ENCODE measurements around the gene TTC7B.

The TTC7B gene

DNA sequence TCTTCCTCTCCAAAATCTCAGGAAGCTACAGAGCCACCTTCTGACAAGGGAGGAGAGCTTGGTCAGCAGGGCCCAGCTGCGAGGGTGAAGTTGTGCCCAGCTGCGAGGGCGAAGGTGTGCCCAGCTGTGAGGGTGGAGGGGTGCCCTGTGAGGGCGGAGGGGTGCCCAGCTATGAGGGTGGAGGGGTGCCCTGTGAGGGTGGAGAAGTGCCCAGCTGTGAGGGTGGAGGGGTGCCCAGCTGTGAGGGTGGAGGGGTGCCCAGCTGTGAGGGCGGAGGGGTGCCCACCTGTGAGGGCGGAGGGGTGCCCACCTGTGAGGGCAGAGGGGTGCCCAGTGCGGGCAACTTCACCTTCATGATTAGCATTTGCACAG lies 20.4 kb upstream of the TTC7B start:
- no peak for DNase-seq (ENCODE audit: low read depth)
- no peak overlapping the region for H3K4me3 ChIP-seq (ENCODE audit: low read depth, low read length)
- TF ChIP-seq, protein P1, sequence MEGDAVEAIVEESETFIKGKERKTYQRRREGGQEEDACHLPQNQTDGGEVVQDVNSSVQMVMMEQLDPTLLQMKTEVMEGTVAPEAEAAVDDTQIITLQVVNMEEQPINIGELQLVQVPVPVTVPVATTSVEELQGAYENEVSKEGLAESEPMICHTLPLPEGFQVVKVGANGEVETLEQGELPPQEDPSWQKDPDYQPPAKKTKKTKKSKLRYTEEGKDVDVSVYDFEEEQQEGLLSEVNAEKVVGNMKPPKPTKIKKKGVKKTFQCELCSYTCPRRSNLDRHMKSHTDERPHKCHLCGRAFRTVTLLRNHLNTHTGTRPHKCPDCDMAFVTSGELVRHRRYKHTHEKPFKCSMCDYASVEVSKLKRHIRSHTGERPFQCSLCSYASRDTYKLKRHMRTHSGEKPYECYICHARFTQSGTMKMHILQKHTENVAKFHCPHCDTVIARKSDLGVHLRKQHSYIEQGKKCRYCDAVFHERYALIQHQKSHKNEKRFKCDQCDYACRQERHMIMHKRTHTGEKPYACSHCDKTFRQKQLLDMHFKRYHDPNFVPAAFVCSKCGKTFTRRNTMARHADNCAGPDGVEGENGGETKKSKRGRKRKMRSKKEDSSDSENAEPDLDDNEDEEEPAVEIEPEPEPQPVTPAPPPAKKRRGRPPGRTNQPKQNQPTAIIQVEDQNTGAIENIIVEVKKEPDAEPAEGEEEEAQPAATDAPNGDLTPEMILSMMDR (IDR thresholded peaks at IDR 0.05; ENCODE audit: low read depth, low read length) = no peak
- TF ChIP-seq POLR2A (IDR thresholded peaks at IDR 0.05; ENCODE audit: extremely low read depth, insufficient read length) (no peak), MYC (IDR thresholded peaks at IDR 0.05; ENCODE audit: low read depth, low read length) (no peak)
- TF ChIP-seq, protein P2, sequence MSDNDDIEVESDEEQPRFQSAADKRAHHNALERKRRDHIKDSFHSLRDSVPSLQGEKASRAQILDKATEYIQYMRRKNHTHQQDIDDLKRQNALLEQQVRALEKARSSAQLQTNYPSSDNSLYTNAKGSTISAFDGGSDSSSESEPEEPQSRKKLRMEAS (IDR thresholded peaks at IDR 0.05; ENCODE audit: low read depth, low read length) = no peak

DNA sequence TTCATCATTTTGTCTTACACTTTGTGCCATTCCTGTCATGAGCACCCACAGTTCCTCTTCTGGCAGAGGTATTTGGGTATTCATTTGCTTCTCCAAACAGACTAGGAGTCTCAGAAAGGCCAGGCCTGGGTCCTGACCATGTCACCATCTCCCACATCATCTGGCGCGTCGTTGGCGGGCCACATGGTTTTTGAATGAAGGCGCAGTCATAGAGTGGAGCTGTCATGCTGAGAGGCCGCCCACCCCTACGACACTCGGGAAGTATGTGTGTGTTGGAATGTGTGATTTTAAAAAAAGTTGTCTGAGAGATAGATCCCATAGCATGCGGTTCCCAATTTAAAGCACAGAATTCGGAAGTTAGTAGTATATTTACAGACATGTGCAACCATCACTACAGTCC lies 15.6 kb upstream of the TTC7B start:
- DNase-seq (ENCODE audit: low read depth) = no peak
- TF ChIP-seq MYC (IDR thresholded peaks at IDR 0.05; ENCODE audit: low read depth, low read length) = no peak
- TF ChIP-seq, protein P1 (IDR thresholded peaks at IDR 0.05; ENCODE audit: low read depth, low read length) = no peak
- TF ChIP-seq, protein P2 (IDR thresholded peaks at IDR 0.05; ENCODE audit: low read depth, low read length) = no peak
- TF ChIP-seq POLR2A (IDR thresholded peaks at IDR 0.05; ENCODE audit: extremely low read depth, insufficient read length) = no peak
- H3K4me3 ChIP-seq (ENCODE audit: low read depth, low read length) = no peak overlapping the region

DNA sequence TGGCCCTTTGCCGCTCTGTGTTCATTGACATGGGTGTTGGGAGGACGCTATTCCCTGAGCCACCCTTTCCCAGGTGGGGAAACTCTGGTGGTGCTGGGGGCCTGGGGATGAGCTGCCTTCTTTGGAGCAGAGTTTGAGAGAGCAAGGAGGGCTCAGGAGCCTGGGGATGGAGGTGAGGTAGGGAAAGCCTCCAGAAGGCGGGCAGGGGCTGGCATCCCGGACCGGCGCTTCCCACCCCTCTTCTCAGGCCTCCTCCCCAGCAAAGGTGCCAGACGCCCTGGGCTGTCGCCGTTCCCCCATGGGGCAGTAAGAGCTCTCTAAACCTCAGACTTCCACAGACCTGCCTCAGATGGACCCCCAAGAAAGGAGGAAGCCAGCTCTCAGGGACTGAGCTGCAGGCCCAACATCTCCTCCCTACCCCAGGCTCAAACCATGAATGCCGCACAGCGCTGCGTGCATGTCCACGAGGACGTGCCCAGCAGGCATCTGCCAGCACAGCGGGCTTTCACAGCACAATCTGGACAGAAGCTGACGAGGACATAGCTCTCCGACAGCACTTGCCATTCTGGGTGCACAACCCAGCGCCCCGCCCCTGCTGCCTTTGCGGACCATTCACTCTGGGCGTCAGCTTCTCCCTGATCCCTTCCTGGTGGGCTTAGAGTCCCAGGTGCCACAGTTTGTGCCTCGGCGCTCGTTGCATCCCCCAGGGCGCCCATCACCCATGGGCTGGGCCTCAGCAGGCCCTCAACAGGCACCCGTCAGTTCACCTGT lies 14.9 kb upstream of the TTC7B start:
- H3K4me3 ChIP-seq (ENCODE audit: low read depth, low read length) = no peak overlapping the region
- DNase-seq (ENCODE audit: low read depth) = no peak
- no peak for TF ChIP-seq MYC (IDR thresholded peaks at IDR 0.05; ENCODE audit: low read depth, low read length)
- TF ChIP-seq POLR2A (IDR thresholded peaks at IDR 0.05; ENCODE audit: extremely low read depth, insufficient read length) = no peak
- TF ChIP-seq, protein P2 (IDR thresholded peaks at IDR 0.05; ENCODE audit: low read depth, low read length) = no peak
- TF ChIP-seq, protein P1 (IDR thresholded peaks at IDR 0.05; ENCODE audit: low read depth, low read length) = no peak

DNA sequence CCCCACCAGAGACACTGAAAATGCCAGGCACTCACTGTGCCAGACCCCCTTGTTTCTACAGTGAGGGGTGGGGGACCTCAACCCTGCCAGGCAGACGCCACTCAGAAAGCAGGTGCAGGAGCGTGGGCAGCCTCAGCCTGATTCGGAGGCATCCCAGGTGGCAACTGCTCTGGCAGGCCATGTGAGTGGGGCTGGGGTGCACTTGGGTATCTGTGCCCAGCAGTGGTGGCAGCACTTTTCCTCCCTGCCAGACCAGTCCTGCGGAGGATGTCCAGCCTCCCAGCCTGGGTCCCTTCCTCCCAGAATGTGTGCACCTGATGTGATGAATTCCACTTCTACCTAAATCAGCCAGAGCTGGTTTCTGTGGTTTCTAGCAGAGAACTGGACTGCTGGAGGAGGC lies 13.4 kb upstream of the TTC7B start:
- no peak for TF ChIP-seq MYC (IDR thresholded peaks at IDR 0.05; ENCODE audit: low read depth, low read length)
- TF ChIP-seq, protein P1 (IDR thresholded peaks at IDR 0.05; ENCODE audit: low read depth, low read length) = no peak
- TF ChIP-seq POLR2A (IDR thresholded peaks at IDR 0.05; ENCODE audit: extremely low read depth, insufficient read length) = no peak
- TF ChIP-seq, protein P2 (IDR thresholded peaks at IDR 0.05; ENCODE audit: low read depth, low read length) = no peak
- no peak overlapping the region for H3K4me3 ChIP-seq (ENCODE audit: low read depth, low read length)

DNA sequence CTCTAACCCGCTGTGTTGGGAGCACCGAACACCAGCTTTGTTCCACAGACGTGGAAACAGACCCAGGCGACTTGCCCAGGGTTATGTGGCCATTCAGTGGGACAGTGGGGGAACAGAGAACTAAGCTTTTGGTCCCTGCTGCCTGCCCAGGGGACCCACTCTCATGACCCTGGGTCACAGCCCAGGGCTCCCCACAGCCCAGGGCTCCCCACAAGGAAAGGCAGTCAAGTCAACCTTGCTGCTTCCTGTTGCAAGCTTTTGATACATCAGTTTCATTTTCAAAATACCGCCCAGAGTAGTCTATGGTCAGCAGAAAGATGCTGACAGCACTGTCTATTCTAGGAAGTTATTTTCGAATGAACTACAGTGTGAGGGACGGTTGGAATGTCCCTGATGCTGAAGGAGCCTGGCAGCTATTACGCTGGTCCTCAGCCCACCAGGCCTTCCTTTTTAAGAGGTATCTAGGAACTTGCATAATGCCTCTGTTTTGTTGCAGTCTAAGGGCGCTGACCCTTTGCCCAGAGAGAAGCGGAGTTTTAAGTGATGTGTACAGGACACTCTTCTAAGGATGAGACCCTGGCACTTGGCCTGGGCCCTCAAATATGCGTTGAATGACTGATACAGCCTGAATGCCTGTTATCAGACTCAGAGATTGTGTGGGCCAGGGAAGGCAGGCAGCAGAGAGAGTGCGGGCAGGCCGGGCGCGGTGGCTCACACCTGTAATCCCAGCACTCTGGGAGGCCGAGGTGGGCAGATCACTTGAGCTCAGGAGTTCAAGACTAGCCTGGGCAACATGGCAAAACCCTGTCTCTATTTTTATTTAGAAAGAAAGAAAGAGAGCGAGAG lies 12.6 kb upstream of the TTC7B start:
- peak overlapping the region; percentile 8 for H3K4me3 ChIP-seq (ENCODE audit: low read depth, low read length)
- DNase-seq (ENCODE audit: low read depth) = peak; percentile 61
- TF ChIP-seq MYC (IDR thresholded peaks at IDR 0.05; ENCODE audit: low read depth, low read length) (no peak), POLR2A (IDR thresholded peaks at IDR 0.05; ENCODE audit: extremely low read depth, insufficient read length) (no peak)
- TF ChIP-seq, protein P1 (IDR thresholded peaks at IDR 0.05; ENCODE audit: low read depth, low read length) = no peak
- TF ChIP-seq, protein P2 (IDR thresholded peaks at IDR 0.05; ENCODE audit: low read depth, low read length) = no peak

More for the DNA sequence above, 13.4 kb upstream of the TTC7B start:
- no peak for DNase-seq (ENCODE audit: low read depth)

Data from NB4 (cell line).